GM12864 (cell line): ENCODE results near the gene ROBO2.

ENCODE experiments used
- DNase-seq: peaks from one replicate; pipeline ENCODE4 v3.0.0-alpha.2; 2011; ENCODE audit warnings: low read depth
- H3K4me3 ChIP-seq: 2 replicates; pipeline ENCODE4 v1.5.1; 2011; ENCODE audit warnings: mild to moderate bottlenecking, low read depth, low read length, control low read depth
- TF ChIP-seq, protein P1 (sequence below): IDR thresholded peaks from 2 replicates; pipeline ENCODE4 v1.5.1; 2011; ENCODE audit warnings: low read depth, mild to moderate bottlenecking, moderate library complexity, low read length, control low read depth, inconsistent platforms; ENCODE audit errors: missing control alignments

Gene ROBO2, protein sequence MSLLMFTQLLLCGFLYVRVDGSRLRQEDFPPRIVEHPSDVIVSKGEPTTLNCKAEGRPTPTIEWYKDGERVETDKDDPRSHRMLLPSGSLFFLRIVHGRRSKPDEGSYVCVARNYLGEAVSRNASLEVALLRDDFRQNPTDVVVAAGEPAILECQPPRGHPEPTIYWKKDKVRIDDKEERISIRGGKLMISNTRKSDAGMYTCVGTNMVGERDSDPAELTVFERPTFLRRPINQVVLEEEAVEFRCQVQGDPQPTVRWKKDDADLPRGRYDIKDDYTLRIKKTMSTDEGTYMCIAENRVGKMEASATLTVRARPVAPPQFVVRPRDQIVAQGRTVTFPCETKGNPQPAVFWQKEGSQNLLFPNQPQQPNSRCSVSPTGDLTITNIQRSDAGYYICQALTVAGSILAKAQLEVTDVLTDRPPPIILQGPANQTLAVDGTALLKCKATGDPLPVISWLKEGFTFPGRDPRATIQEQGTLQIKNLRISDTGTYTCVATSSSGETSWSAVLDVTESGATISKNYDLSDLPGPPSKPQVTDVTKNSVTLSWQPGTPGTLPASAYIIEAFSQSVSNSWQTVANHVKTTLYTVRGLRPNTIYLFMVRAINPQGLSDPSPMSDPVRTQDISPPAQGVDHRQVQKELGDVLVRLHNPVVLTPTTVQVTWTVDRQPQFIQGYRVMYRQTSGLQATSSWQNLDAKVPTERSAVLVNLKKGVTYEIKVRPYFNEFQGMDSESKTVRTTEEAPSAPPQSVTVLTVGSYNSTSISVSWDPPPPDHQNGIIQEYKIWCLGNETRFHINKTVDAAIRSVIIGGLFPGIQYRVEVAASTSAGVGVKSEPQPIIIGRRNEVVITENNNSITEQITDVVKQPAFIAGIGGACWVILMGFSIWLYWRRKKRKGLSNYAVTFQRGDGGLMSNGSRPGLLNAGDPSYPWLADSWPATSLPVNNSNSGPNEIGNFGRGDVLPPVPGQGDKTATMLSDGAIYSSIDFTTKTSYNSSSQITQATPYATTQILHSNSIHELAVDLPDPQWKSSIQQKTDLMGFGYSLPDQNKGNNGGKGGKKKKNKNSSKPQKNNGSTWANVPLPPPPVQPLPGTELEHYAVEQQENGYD (N-terminal part only)

DNA sequence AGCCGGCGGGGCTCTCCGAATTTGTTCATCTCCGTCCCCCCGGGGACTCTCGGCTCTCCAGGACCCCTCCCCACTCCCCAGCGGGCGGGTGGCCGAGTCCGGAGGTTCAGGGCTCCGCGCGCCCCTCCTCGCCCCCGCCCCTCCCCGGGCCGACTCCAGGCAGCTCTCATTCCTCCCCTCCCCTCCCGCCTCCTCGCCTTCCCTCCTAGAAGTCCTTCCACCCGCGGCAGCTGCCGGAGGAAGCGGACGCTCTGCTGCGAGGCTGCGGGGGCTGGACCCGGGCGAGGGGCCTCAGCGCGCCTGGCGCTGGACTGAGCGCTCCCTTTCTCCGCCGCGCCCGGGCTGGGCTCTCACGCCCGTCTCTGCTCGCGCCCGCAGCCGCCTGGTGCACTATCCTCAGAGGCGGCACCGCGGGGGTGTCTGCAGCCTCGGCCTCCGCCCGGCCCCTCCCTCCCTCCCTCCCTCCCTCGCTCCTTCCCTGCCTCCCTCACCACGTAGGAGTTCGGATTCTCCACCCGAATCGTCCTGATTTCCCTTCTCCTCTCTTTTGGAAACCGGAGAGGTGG lies at the start of gene ROBO2:
TSS of gene ROBO2 (plus strand) at position 494 of the 566 bp plus-strand sequence. CDS start 687 bp downstream, outside the sequence.
- H3K4me3 ChIP-seq = no peak within 1 kb of the TSS
- TF ChIP-seq, protein P1, sequence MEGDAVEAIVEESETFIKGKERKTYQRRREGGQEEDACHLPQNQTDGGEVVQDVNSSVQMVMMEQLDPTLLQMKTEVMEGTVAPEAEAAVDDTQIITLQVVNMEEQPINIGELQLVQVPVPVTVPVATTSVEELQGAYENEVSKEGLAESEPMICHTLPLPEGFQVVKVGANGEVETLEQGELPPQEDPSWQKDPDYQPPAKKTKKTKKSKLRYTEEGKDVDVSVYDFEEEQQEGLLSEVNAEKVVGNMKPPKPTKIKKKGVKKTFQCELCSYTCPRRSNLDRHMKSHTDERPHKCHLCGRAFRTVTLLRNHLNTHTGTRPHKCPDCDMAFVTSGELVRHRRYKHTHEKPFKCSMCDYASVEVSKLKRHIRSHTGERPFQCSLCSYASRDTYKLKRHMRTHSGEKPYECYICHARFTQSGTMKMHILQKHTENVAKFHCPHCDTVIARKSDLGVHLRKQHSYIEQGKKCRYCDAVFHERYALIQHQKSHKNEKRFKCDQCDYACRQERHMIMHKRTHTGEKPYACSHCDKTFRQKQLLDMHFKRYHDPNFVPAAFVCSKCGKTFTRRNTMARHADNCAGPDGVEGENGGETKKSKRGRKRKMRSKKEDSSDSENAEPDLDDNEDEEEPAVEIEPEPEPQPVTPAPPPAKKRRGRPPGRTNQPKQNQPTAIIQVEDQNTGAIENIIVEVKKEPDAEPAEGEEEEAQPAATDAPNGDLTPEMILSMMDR = no peak
- DNase-seq = no peak

DNA sequence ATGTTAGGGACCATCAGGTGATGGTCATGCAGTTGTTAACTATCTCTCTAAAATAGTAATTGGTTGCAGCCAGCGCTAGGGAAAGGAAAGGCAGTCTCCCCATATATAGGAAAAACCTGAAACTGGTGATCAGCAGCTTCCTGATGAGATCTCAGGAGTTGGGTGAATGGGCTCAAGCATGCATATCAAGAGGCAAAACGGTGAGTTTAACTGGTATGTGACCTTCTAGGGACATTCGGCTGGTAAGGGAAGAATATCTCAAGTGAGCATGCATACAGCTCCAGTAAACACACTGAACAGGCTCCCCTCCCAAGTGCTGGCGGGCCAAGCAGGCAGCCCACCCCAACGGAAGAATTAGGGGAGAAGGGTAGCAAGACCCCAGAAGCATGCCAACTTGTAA lies 49.3 kb upstream of the ROBO2 start:
- no peak for DNase-seq
- TF ChIP-seq, protein P1 = no peak
- no peak overlapping the region for H3K4me3 ChIP-seq

DNA sequence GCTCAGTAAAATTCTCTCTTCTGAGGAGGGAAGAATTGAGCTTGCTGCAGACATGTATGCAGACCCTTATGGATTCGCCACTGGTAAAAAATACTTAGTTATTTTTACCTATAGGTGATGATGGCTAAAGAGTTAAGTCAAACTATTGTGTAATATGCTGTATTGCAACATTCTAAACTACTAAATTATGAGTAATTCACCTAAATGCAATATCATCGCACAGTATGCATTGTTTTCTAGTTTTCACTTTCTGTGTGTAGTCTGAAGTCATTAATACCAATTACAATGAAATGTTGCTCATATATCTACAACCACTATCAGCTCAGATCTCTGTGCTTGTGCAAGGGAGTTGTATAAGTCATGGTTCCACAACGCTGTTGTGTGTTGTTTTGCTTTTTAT lies 48.7 kb upstream of the ROBO2 start:
- no peak for DNase-seq
- TF ChIP-seq, protein P1 = no peak

DNA sequence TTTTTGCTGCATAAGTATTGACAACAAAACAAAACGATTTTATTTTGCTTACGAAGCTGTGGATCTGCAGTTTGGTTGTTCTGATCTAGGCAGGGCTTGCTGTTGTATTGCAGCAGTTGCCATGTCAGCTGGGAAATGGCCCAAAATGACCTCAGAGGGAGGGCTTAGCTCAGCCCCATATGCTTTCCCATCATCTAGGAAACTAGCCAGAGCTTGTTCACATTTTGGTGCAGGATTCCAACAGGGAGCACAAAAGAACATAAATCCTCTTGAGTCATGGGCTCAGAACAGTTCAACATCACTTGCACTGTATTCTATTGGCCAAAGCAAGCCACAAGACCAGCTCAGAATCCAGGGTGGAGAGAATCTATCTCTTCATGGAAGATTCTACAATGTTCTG lies 42.2 kb upstream of the ROBO2 start:
- no peak for DNase-seq
- H3K4me3 ChIP-seq = no peak overlapping the region
- TF ChIP-seq, protein P1 = no peak

More for the DNA sequence above, 48.7 kb upstream of the ROBO2 start:
- H3K4me3 ChIP-seq = no peak overlapping the region

DNA sequence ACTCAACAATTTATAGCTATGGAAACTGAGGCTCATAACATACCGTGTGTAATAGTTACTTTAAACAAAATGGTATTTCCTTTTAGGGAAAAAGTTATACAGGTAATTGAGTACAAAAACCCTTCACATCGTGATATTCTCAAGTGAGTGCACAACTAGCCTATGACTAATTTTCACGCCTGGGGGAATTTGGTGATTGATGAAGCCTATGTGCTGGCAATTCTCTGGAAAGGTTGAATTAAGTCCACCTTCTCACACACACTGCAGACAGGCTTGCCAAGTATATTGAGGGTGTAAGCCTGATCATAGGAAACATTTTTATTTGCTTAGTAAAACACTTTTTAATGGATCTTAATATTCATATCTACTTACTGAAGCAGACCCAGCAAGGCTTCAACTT lies 41.3 kb upstream of the ROBO2 start:
- TF ChIP-seq, protein P1 = no peak
- no peak for DNase-seq
- no peak overlapping the region for H3K4me3 ChIP-seq

DNA sequence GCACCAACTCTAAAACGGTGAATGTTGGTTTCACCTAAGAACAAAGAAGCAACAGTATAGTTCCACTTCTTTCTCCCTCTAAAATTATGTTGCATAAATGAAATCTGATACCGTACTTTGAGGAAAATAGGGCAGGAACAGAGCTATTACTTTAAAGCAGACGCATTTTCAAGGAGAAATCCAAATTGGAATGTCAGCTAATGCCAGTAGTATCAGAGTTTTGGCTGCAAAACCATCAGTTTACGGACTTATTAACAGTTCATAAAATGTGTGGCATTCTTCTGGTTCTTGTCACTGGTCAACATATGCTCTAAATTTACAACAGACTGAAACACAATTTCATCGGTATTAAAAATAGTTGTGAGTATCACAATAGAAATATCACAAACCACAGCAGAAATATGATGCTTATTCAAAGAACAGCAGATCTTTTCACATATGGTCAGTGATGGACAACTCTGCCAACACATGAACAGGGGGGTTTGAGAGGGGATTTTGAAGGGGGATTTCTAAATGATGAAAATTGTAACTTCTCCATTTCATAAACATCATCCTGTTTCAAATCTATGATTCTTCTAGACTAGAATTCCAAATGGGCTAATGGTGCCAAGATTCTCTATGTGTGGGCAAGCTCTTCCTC lies 38.7 kb upstream of the ROBO2 start:
- TF ChIP-seq, protein P1 = no peak
- no peak for DNase-seq
- no peak overlapping the region for H3K4me3 ChIP-seq
